HEK293 (cell line): ENCODE measurements around the gene RAD51.

Experiments
- CTCF ChIP-seq: fragments of 450-650 bp; formaldehyde crosslinking; IDR thresholded peaks from 2 replicates; pipeline ENCODE4 v1.5.1; 2016; ENCODE audit warnings: missing biosample characterization, missing genetic modification characterization
- YY1 ChIP-seq: fragments of 450-650 bp; formaldehyde crosslinking; IDR thresholded peaks from 2 replicates; pipeline ENCODE4 v1.5.1; 2018; ENCODE audit warnings: missing biosample characterization, missing genetic modification characterization
- ZBTB8A ChIP-seq: fragments of 450-650 bp; formaldehyde crosslinking; IDR thresholded peaks from 2 replicates; pipeline ENCODE4 v1.5.1; 2016; ENCODE audit warnings: missing biosample characterization, missing genetic modification characterization

GRCh38 chr15:40691737-40692136, 3.2 kb upstream of the RAD51 start:
- TF ChIP-seq ZBTB8A (tag by site-specific recombination) (no peak), YY1 (no peak), CTCF (no peak)
